HepG2 (cell line): ENCODE results near the gene C17orf75. TPM values are rescaled to one million over a fixed set of nuclear protein-coding genes. Genes with fewer than 3 reads are reported as not detected.

Source experiments
- ARID2 ChIP-seq: sonication (generic); formaldehyde crosslinking; IDR thresholded peaks from 2 replicates; pipeline ENCODE4 v1.8.1; 2022; ENCODE audit warnings: mild to moderate bottlenecking, missing genetic modification reagents, borderline replicate concordance
- ATRX ChIP-seq: sonication (generic); formaldehyde crosslinking; IDR thresholded peaks from 2 replicates; pipeline ENCODE4 v1.4.0; 2020; ENCODE audit warnings: missing genetic modification reagents, borderline replicate concordance
- CHCHD3 ChIP-seq: sonication (generic); formaldehyde crosslinking; IDR thresholded peaks from 2 replicates; pipeline ENCODE4 v1.8.0; 2022; ENCODE audit warnings: mild to moderate bottlenecking, missing genetic modification reagents, moderate library complexity
- FOXA3 ChIP-seq: IDR thresholded peaks from 2 replicates; pipeline ENCODE4 v1.6.1; 2016; ENCODE audit warnings: missing genetic modification reagents, missing compliant biosample characterization
- IRX3 ChIP-seq: sonication (generic); formaldehyde crosslinking; IDR thresholded peaks from 2 replicates; pipeline ENCODE4 v1.8.1; 2023; ENCODE audit warnings: mild to moderate bottlenecking, low read depth, missing genetic modification reagents, borderline replicate concordance
- SIX1 ChIP-seq: sonication (generic); formaldehyde crosslinking; IDR thresholded peaks from 2 replicates; pipeline ENCODE4 v1.4.0; 2020; ENCODE audit warnings: missing genetic modification reagents, borderline replicate concordance
- YEATS2 ChIP-seq: sonication (generic); formaldehyde crosslinking; IDR thresholded peaks from 2 replicates; pipeline ENCODE4 v1.4.0; 2020; ENCODE audit warnings: missing genetic modification reagents, borderline replicate concordance
- ZBTB1 ChIP-seq: sonication (generic); formaldehyde crosslinking; IDR thresholded peaks from 2 replicates; pipeline ENCODE4 v1.4.0; 2020; ENCODE audit warnings: missing genetic modification reagents, borderline replicate concordance
- ZNF136 ChIP-seq: sonication (generic); formaldehyde crosslinking; IDR thresholded peaks from 2 replicates; pipeline ENCODE4 v1.8.1; 2022; ENCODE audit warnings: low read depth, mild to moderate bottlenecking, moderate library complexity, missing genetic modification reagents
- ZNF234 ChIP-seq: sonication (generic); formaldehyde crosslinking; conservative IDR thresholded peaks from 2 replicates; pipeline ENCODE4 v1.5.1; 2020; ENCODE audit warnings: mild to moderate bottlenecking, missing genetic modification reagents
- ZNF256 ChIP-seq: sonication (generic); formaldehyde crosslinking; conservative IDR thresholded peaks from 2 replicates; pipeline ENCODE4 v1.4.0; 2020; ENCODE audit warnings: missing genetic modification reagents
- ZNF484 ChIP-seq: sonication (generic); formaldehyde crosslinking; IDR thresholded peaks from 2 replicates; pipeline ENCODE4 v1.5.1; 2020; ENCODE audit warnings: mild to moderate bottlenecking, low read depth, missing genetic modification reagents, borderline replicate concordance
- ZNF546 ChIP-seq: sonication (generic); formaldehyde crosslinking; conservative IDR thresholded peaks from 2 replicates; pipeline ENCODE4 v1.8.1; 2023; ENCODE audit warnings: mild to moderate bottlenecking, missing genetic modification reagents
- ZNF558 ChIP-seq: sonication (generic); formaldehyde crosslinking; IDR thresholded peaks from 2 replicates; pipeline ENCODE4 v1.9.0; 2022; ENCODE audit warnings: mild to moderate bottlenecking, missing genetic modification reagents, borderline replicate concordance
- ZNF850 ChIP-seq: sonication (generic); formaldehyde crosslinking; conservative IDR thresholded peaks from 2 replicates; pipeline ENCODE4 v1.9.0; 2021; ENCODE audit warnings: mild to moderate bottlenecking, missing genetic modification reagents
- ZSCAN12 ChIP-seq: sonication (generic); formaldehyde crosslinking; IDR thresholded peaks from 2 replicates; pipeline ENCODE4 v1.9.0; 2021; ENCODE audit warnings: mild to moderate bottlenecking, missing genetic modification reagents
- polyA plus RNA-seq, 8 experiments: library from polyadenylated mRNA; depleted of rRNA in 3 of 8; stranded (reverse) in 7 of 8; unstranded in 1 of 8; fragments of >200 nt; fragmentation: Illumina TruSeq in 4 of 8; extraction: Trizol in 4 of 8; gene quantifications; 2 replicates each; pipeline versions ENCODE4 v1.2.1 to v1.2.3, GENCODE V29; 2011 to 2016; ENCODE audit warnings: low read depth in 4 of 8, missing spikeins in 1 of 8, mixed read lengths in 1 of 8; ENCODE audit not compliant: insufficient read depth in 1 of 8
- total RNA-seq, 5 experiments: library from RNA; depleted of rRNA; stranded (reverse); fragments of >200 nt; fragmentation: Illumina TruSeq; extraction: Trizol; gene quantifications; 2 replicates each; pipeline ENCODE4 v1.2.3, GENCODE V29; 2016; ENCODE audit warnings: low read depth in 1 of 5
- TF ChIP-seq, protein P1 (sequence below): IDR thresholded peaks from 2 replicates; pipeline ENCODE4 v1.4.0; 2020; ENCODE audit warnings: mild to moderate bottlenecking, missing genetic modification reagents
- TF ChIP-seq, protein P2 (sequence below): IDR thresholded peaks from 2 replicates; pipeline ENCODE4 v1.6.1; 2018; ENCODE audit warnings: missing genetic modification reagents
- TF ChIP-seq, protein P3 (sequence below): IDR thresholded peaks from 2 replicates; pipeline ENCODE4 v1.6.1; 2016; ENCODE audit warnings: control low read depth
- TF ChIP-seq, protein P4 (sequence below), 2 experiments: sonication (generic) in 1 of 2; formaldehyde crosslinking in 1 of 2; IDR thresholded peaks; 2 replicates each; pipeline versions ENCODE4 v1.5.1 to v1.6.1; 2011 to 2020; ENCODE audit warnings: borderline replicate concordance in 1 of 2, low read depth in 1 of 2, low read length in 1 of 2, mild to moderate bottlenecking in 1 of 2, missing genetic modification reagents in 1 of 2, moderate library complexity in 1 of 2
- TF ChIP-seq, protein P5 (sequence below): sonication (generic); formaldehyde crosslinking; IDR thresholded peaks from 2 replicates; pipeline ENCODE4 v1.5.0; 2020; ENCODE audit warnings: missing genetic modification reagents, mild to moderate bottlenecking, borderline replicate concordance

Gene C17orf75
- total and polyA plus RNA-seq, 2 of the 13 experiments (the other 11 are each of a cell fraction or from before 2014, with no cell fraction given), result 16.2 to 33.0 TPM

DNA sequence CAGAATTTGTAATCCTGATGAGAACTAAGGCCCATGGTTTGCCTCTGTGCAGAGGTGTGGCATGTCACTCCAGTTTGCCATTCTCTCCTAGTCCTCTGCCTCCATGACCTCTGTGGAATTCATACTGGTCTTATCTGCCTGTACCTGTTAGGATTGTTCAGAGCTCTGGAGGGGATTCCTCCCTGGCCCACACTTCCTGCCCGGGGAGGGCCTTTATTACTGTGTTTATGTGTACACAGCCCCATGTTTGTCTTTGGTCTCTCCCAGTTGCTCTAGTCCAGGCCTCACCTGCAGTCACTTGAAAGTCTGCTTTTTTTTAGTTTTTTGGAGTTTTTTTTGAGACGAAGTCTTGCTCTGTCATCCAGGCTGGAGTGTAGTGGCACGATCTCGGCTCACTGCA is 39.9 kb downstream of the C17orf75 start (continued):
- TF ChIP-seq, protein P1, sequence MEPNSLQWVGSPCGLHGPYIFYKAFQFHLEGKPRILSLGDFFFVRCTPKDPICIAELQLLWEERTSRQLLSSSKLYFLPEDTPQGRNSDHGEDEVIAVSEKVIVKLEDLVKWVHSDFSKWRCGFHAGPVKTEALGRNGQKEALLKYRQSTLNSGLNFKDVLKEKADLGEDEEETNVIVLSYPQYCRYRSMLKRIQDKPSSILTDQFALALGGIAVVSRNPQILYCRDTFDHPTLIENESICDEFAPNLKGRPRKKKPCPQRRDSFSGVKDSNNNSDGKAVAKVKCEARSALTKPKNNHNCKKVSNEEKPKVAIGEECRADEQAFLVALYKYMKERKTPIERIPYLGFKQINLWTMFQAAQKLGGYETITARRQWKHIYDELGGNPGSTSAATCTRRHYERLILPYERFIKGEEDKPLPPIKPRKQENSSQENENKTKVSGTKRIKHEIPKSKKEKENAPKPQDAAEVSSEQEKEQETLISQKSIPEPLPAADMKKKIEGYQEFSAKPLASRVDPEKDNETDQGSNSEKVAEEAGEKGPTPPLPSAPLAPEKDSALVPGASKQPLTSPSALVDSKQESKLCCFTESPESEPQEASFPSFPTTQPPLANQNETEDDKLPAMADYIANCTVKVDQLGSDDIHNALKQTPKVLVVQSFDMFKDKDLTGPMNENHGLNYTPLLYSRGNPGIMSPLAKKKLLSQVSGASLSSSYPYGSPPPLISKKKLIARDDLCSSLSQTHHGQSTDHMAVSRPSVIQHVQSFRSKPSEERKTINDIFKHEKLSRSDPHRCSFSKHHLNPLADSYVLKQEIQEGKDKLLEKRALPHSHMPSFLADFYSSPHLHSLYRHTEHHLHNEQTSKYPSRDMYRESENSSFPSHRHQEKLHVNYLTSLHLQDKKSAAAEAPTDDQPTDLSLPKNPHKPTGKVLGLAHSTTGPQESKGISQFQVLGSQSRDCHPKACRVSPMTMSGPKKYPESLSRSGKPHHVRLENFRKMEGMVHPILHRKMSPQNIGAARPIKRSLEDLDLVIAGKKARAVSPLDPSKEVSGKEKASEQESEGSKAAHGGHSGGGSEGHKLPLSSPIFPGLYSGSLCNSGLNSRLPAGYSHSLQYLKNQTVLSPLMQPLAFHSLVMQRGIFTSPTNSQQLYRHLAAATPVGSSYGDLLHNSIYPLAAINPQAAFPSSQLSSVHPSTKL (CRISPR knock-in tag), result peak; percentile 40; the same call in 1 of the 2 replicates
- TF ChIP-seq, protein P2, sequence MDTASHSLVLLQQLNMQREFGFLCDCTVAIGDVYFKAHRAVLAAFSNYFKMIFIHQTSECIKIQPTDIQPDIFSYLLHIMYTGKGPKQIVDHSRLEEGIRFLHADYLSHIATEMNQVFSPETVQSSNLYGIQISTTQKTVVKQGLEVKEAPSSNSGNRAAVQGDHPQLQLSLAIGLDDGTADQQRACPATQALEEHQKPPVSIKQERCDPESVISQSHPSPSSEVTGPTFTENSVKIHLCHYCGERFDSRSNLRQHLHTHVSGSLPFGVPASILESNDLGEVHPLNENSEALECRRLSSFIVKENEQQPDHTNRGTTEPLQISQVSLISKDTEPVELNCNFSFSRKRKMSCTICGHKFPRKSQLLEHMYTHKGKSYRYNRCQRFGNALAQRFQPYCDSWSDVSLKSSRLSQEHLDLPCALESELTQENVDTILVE (CRISPR knock-in tag), result no peak
- TF ChIP-seq ZNF484 (CRISPR knock-in tag) (no peak), SIX1 (CRISPR knock-in tag) (no peak), FOXA3 (CRISPR knock-in tag) (peak; percentile 74), ZNF850 (CRISPR knock-in tag) (no peak), ZBTB1 (CRISPR knock-in tag) (no peak), ZNF256 (CRISPR knock-in tag) (no peak), ZNF546 (no peak), ATRX (CRISPR knock-in tag) (no peak), ZNF558 (CRISPR knock-in tag) (no peak), IRX3 (CRISPR knock-in tag) (no peak), ARID2 (no peak), CHCHD3 (CRISPR knock-in tag) (no peak), ZNF234 (no peak), ZSCAN12 (CRISPR knock-in tag) (no peak), ZNF136 (CRISPR knock-in tag) (no peak), YEATS2 (CRISPR knock-in tag) (no peak)
- TF ChIP-seq, protein P3, sequence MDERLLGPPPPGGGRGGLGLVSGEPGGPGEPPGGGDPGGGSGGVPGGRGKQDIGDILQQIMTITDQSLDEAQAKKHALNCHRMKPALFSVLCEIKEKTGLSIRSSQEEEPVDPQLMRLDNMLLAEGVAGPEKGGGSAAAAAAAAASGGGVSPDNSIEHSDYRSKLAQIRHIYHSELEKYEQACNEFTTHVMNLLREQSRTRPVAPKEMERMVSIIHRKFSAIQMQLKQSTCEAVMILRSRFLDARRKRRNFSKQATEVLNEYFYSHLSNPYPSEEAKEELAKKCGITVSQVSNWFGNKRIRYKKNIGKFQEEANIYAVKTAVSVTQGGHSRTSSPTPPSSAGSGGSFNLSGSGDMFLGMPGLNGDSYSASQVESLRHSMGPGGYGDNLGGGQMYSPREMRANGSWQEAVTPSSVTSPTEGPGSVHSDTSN (CRISPR knock-in tag), result no peak
- TF ChIP-seq, protein P4, sequence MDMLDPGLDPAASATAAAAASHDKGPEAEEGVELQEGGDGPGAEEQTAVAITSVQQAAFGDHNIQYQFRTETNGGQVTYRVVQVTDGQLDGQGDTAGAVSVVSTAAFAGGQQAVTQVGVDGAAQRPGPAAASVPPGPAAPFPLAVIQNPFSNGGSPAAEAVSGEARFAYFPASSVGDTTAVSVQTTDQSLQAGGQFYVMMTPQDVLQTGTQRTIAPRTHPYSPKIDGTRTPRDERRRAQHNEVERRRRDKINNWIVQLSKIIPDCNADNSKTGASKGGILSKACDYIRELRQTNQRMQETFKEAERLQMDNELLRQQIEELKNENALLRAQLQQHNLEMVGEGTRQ (IDR thresholded peaks at IDR 0.05; ENCODE audit: low read depth, low read length), result no peak
- TF ChIP-seq, protein P4 (CRISPR knock-in tag; IDR thresholded peaks at IDR 0.05; ENCODE audit: borderline replicate concordance), result no peak
- TF ChIP-seq, protein P5, sequence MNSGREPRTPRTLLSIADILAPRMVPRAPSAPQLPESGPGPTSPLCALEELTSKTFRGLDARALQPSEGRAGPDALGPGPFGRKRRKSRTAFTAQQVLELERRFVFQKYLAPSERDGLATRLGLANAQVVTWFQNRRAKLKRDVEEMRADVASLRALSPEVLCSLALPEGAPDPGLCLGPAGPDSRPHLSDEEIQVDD (CRISPR knock-in tag), result no peak
